ENCODE measurements around the gene SFSWAP.

SFSWAP gene

GRCh38 chr12:131833896-131834641, 123.2 kb downstream of the SFSWAP start:
- no peak for DNase-seq
- no peaks in the 10 kb centered on the region for H3K9me3 Mint-ChIP-seq
- H3K27ac Mint-ChIP-seq, result no peak overlapping the region
- peaks cover 12% of the 10 kb centered on the region for H3K4me1 Mint-ChIP-seq
- no peak for ATAC-seq
- H3K4me3 Mint-ChIP-seq, result no peak overlapping the region
- peaks cover 20% of the 10 kb centered on the region for H3K27me3 Mint-ChIP-seq
- H3K36me3 Mint-ChIP-seq (ENCODE audit: low read depth), result no peaks in the 10 kb centered on the region

GRCh38 chr12:131834798-131835615, 124.1 kb downstream of the SFSWAP start:
- Mint-ChIP-seq H3K27ac (no peak overlapping the region), H3K4me3 (no peak overlapping the region), H3K27me3 (peaks cover 11% of the 10 kb centered on the region), H3K4me1 (peaks cover 8% of the 10 kb centered on the region), H3K9me3 (no peaks in the 10 kb centered on the region), H3K36me3 (ENCODE audit: low read depth) (no peaks in the 10 kb centered on the region)
- no peak for DNase-seq
- no peak for ATAC-seq

- Mint-ChIP-seq H3K9me3 (no peaks in the 10 kb centered on the region), H3K4me3 (no peak overlapping the region), H3K36me3 (ENCODE audit: low read depth) (no peaks in the 10 kb centered on the region), H3K27me3 (peaks cover 11% of the 10 kb centered on the region), H3K4me1 (peaks cover 7% of the 10 kb centered on the region), H3K27ac (no peak overlapping the region)
- ATAC-seq, result no peak
- no peak for DNase-seq
Observed at GRCh38 chr12:131835616-131836171, 124.8 kb downstream of the SFSWAP start.

GRCh38 chr12:131836193-131836592, 125.3 kb downstream of the SFSWAP start:
- Mint-ChIP-seq H3K36me3 (ENCODE audit: low read depth) (no peaks in the 10 kb centered on the region), H3K27ac (no peak overlapping the region), H3K4me1 (peaks cover 2% of the 10 kb centered on the region), H3K9me3 (no peaks in the 10 kb centered on the region), H3K27me3 (peaks cover 9% of the 10 kb centered on the region), H3K4me3 (no peak overlapping the region)
- DNase-seq (no peak), ATAC-seq (no peak)

- ATAC-seq (no peak), DNase-seq (no peak)
- Mint-ChIP-seq H3K36me3 (ENCODE audit: low read depth) (no peaks in the 10 kb centered on the region), H3K4me1 (no peaks in the 10 kb centered on the region), H3K4me3 (no peak overlapping the region), H3K27me3 (peaks cover 6% of the 10 kb centered on the region), H3K9me3 (no peaks in the 10 kb centered on the region), H3K27ac (no peak overlapping the region)
Observed at GRCh38 chr12:131836714-131837397, 126.0 kb downstream of the SFSWAP start.

GRCh38 chr12:131840643-131841416, 129.9 kb downstream of the SFSWAP start:
- H3K4me3 Mint-ChIP-seq, result no peak overlapping the region
- H3K36me3 Mint-ChIP-seq (ENCODE audit: low read depth), result no peaks in the 10 kb centered on the region
- DNase-seq, result no peak
- no peaks in the 10 kb centered on the region for H3K9me3 Mint-ChIP-seq
- ATAC-seq, result no peak
- H3K4me1 Mint-ChIP-seq, result no peaks in the 10 kb centered on the region
- no peaks in the 10 kb centered on the region for H3K27me3 Mint-ChIP-seq
- H3K27ac Mint-ChIP-seq, result no peak overlapping the region

- Mint-ChIP-seq H3K4me3 (no peak overlapping the region), H3K4me1 (no peaks in the 10 kb centered on the region), H3K27me3 (no peaks in the 10 kb centered on the region), H3K27ac (no peak overlapping the region), H3K36me3 (ENCODE audit: low read depth) (no peaks in the 10 kb centered on the region), H3K9me3 (no peaks in the 10 kb centered on the region)
- ATAC-seq (no peak), DNase-seq (no peak)
Observed at GRCh38 chr12:131841547-131841946, 130.7 kb downstream of the SFSWAP start.

- H3K36me3 Mint-ChIP-seq (ENCODE audit: low read depth), result no peaks in the 10 kb centered on the region
- H3K27me3 Mint-ChIP-seq, result no peaks in the 10 kb centered on the region
- no peaks in the 10 kb centered on the region for H3K4me1 Mint-ChIP-seq
- DNase-seq, result no peak
- no peak overlapping the region for H3K4me3 Mint-ChIP-seq
- no peak for ATAC-seq
- no peak overlapping the region for H3K27ac Mint-ChIP-seq
- no peaks in the 10 kb centered on the region for H3K9me3 Mint-ChIP-seq
Observed at GRCh38 chr12:131842169-131842568, 131.3 kb downstream of the SFSWAP start.

GRCh38 chr12:131843527-131843926, 132.6 kb downstream of the SFSWAP start:
- Mint-ChIP-seq H3K9me3 (no peaks in the 10 kb centered on the region), H3K4me1 (no peaks in the 10 kb centered on the region), H3K27me3 (no peaks in the 10 kb centered on the region), H3K27ac (no peak overlapping the region), H3K36me3 (ENCODE audit: low read depth) (no peaks in the 10 kb centered on the region), H3K4me3 (no peak overlapping the region)
- DNase-seq, result no peak
- no peak for ATAC-seq

GRCh38 chr12:131844140-131844539, 133.2 kb downstream of the SFSWAP start:
- H3K27me3 Mint-ChIP-seq, result no peaks in the 10 kb centered on the region

GRCh38 chr12:131844656-131845055, 133.8 kb downstream of the SFSWAP start:
- Mint-ChIP-seq H3K4me3 (no peak overlapping the region), H3K4me1 (no peaks in the 10 kb centered on the region), H3K27me3 (no peaks in the 10 kb centered on the region), H3K36me3 (ENCODE audit: low read depth) (no peaks in the 10 kb centered on the region), H3K9me3 (no peaks in the 10 kb centered on the region), H3K27ac (no peak overlapping the region)
- no peak for DNase-seq
- ATAC-seq, result no peak

More at GRCh38 chr12:131844140-131844539, 133.2 kb downstream of the SFSWAP start:
- ATAC-seq (peak; percentile 20), DNase-seq (no peak)
- H3K36me3 Mint-ChIP-seq (ENCODE audit: low read depth), result no peaks in the 10 kb centered on the region
- H3K4me1 Mint-ChIP-seq, result no peaks in the 10 kb centered on the region
- no peaks in the 10 kb centered on the region for H3K9me3 Mint-ChIP-seq
- no peak overlapping the region for H3K27ac Mint-ChIP-seq
- H3K4me3 Mint-ChIP-seq, result no peak overlapping the region

- H3K9me3 Mint-ChIP-seq, result no peaks in the 10 kb centered on the region
Observed at GRCh38 chr12:131845121-131845520, 134.2 kb downstream of the SFSWAP start.

GRCh38 chr12:131847456-131847855, 136.6 kb downstream of the SFSWAP start:
- no peaks in the 10 kb centered on the region for H3K27me3 Mint-ChIP-seq

More at GRCh38 chr12:131845121-131845520, 134.2 kb downstream of the SFSWAP start:
- no peak overlapping the region for H3K27ac Mint-ChIP-seq
- no peaks in the 10 kb centered on the region for H3K4me1 Mint-ChIP-seq
- no peak overlapping the region for H3K4me3 Mint-ChIP-seq
- no peaks in the 10 kb centered on the region for H3K36me3 Mint-ChIP-seq (ENCODE audit: low read depth)
- no peaks in the 10 kb centered on the region for H3K27me3 Mint-ChIP-seq
- ATAC-seq, result no peak
- DNase-seq, result no peak

GRCh38 chr12:131848753-131849152, 137.9 kb downstream of the SFSWAP start:
- no peak overlapping the region for H3K4me3 Mint-ChIP-seq
- ATAC-seq, result no peak
- no peaks in the 10 kb centered on the region for H3K36me3 Mint-ChIP-seq (ENCODE audit: low read depth)
- H3K27ac Mint-ChIP-seq, result no peak overlapping the region
- H3K9me3 Mint-ChIP-seq, result no peaks in the 10 kb centered on the region
- H3K4me1 Mint-ChIP-seq, result peaks cover 4% of the 10 kb centered on the region
- no peak for DNase-seq
- no peaks in the 10 kb centered on the region for H3K27me3 Mint-ChIP-seq

More at GRCh38 chr12:131847456-131847855, 136.6 kb downstream of the SFSWAP start:
- H3K4me1 Mint-ChIP-seq, result no peaks in the 10 kb centered on the region
- H3K36me3 Mint-ChIP-seq (ENCODE audit: low read depth), result no peaks in the 10 kb centered on the region
- H3K9me3 Mint-ChIP-seq, result no peaks in the 10 kb centered on the region
- no peak overlapping the region for H3K27ac Mint-ChIP-seq
- no peak overlapping the region for H3K4me3 Mint-ChIP-seq
- no peak for ATAC-seq
- no peak for DNase-seq
